RPMI8226 (cell line): ENCODE data around the gene OR6J1.
"Not testable (repeated sequence)": the region's sequence is repeated elsewhere in the genome, so short reads cannot be mapped to it uniquely, and the experiment has no call there.

Experiments
- DNase-seq: peaks from one replicate; pipeline ENCODE4 v3.0.0-alpha.2; 2015

The OR6J1 gene

DNA sequence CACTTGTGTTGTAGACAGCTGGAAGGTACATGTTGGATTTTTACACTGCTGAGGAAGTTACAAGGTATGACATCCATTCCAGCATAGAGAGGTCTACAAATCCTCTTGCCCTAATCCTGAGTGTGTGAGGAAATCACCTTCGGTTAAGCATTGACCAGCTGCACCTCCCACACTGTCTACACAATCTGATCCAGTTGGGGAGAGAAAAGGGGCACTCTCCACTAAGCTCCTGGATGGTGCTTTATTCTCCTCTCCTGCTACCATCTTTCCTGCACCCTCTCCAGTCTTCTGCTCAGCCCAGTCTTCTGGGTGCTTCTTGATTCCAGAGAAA lies at the start of gene OR6J1:
OR6J1 (minus strand) TSS at position 48 of the 331 bp plus-strand sequence. CDS start 9,541 bp downstream, outside the sequence.
- DNase-seq = no peak

DNA sequence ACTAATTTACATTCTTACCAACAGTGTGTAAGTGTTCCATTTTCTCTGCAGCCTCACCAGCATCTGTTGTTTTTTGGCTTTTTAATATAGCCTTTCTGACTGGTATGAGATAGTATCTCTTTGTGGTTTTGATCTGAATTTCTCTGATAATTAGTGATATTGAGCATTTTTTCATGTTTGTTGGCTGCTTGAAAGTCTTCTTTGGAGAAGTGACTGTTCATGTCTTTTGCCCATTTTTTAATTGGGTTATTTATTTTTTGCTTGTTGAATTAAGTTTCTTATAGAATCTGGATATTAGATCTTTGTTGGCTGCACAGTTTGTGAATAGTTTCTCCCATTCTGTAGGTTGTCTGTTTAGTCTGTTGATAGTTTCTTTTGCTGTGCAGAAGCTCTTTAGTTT lies 48.0 kb upstream of the OR6J1 start:
- DNase-seq = no peak

DNA sequence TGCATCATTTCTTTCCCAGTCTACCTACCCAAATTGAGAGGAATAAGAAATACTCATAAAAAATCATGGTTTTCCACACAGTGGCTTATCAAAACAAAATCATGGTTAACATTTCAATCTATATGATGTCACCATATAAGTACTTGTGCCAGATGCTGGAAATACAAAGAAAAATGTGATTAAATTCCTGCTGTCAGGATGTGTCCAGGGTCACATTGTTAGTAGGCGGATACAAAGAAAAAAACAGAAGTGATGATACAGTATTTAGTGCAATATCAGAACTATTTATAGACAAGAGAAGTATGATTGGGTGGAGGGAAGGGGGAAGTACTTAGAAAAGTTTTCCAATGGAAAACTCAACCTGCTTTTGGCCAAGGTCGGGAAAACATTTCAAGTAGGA lies 47.0 kb upstream of the OR6J1 start:
- no peak for DNase-seq

DNA sequence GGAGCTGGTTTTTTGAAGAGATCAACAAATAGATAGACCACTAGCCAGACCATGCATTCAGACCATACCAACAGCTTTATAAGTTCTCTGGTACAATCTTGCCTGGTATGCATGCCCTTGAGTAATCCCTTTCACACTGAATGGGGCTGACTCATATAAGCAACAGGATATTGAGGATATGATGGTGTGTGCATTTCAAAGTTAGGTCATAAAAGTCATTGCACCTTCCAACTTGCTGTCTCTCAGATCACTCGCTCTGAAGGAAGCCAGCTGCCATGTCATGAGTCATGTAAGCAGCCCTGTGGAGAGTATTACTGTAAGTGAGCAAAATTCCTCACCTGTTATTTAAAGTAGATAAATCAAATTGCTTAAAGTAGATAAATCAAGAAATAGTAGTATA lies 45.0 kb upstream of the OR6J1 start:
- DNase-seq = no peak

DNA sequence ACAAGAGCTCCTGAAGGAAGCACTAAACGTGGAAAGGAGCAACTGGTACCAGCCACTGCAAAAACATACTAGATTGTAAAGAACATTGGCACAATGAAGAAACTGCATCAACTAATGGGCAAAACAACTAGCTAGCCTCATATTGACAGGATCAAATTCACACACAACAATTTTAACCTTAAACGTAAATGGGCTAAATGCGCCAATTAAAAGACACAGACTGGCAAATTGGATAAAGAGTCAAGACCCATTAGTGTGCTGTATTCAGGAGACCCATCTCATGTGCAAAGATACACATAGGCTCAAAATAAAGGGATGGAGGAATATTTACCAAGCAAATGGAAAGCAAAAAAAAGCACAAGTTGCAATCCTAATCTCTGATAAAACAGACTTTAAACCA lies 43.8 kb upstream of the OR6J1 start:
- not testable (repeated sequence) for DNase-seq

DNA sequence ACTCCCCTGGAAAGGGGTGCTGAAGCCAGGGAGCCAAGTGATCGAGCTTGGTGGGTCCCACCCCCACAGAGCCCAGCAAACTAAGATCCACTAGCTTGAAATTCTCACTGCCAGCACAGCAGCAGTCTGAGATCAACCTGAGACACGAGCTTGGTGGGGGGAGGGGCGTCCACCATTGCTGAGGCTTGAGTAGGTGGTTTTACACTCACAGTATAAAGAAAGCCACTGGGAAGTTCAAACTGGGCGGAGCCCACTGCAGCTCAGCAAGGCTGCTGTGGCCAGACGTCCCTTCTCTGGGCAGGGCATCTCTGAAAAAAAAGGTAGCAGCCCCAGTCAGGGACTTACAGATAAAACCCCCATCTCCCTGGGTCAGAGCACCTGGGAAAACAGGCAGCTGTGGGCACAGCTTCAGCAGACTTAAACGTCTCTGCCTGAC lies 42.0 kb upstream of the OR6J1 start:
- DNase-seq = not testable (repeated sequence)

DNA sequence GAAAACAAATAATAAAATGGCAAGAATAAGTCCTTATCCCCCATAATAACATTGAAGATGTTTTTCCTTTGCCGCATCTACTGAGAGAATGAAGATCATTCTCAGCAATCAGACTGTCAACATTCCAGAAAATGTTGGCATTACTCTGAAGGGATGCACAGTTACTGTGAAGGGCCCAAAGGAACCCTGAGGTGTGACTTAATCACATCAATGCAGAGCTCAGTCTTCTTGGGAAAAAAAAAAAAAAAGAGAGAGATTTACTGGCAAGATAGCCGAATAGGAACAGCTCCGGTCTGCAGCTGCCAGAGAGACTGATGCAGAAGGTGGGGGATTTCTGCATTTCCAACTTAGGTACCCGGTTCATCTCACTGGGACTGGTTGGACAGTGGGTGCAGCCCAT lies 41.3 kb upstream of the OR6J1 start:
- DNase-seq = no peak

DNA sequence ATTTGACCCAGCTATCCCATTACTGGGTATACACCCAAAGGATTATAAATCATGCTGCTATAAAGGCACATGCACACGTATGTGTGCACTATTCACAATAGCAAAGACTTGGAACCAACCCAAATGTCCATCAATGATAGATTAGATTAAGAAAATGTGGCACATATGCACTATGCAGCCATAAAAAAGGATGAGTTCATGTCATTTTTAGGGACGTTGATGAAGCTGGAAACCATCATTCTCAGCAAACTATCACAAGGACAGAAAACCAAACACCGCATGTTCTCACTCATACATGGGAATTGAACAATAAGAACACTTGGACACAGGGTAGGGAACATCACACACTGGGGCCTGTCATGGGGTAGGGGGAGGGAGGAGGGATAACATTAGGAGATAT lies 39.3 kb upstream of the OR6J1 start:
- not testable (repeated sequence) for DNase-seq

DNA sequence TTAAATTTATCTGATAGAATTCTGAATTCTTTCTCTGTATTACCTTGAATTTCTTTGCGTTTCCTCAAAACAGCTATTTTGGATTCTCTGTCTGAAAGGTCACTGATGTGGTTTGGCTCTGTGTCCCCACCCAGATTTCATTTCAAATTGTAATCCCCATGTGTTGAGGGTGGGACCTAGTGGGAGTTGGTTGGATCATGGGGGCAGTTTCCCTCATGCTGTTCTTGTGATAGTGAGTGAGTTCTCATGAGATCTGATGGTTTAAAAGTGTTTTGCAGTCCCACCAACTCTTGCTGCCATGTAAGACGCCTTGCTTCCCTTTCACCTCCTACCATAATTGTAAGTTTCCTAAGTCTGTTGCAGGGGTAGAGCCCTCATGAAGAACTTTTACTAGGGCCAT lies 34.1 kb upstream of the OR6J1 start:
- DNase-seq = no peak

DNA sequence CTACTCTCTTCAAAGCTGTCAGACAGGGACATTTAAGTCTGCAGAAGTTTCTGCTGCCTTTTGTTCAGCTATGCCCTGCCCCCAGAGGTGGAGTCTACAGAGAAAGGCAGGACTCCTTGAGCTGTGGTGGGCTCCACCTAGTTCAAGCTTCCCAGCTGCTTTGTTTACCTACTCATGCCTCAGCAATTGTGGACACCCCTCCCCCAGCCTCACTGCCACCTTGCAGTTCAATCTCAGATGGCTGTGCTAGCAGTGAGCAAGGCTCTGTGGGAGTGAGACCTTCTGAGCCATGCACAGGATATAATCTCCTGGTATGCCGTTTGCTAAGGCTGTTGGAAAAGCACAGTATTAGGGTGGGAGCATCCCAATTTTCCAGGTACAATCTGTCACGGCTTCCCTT lies 33.4 kb upstream of the OR6J1 start:
- not testable (repeated sequence) for DNase-seq

DNA sequence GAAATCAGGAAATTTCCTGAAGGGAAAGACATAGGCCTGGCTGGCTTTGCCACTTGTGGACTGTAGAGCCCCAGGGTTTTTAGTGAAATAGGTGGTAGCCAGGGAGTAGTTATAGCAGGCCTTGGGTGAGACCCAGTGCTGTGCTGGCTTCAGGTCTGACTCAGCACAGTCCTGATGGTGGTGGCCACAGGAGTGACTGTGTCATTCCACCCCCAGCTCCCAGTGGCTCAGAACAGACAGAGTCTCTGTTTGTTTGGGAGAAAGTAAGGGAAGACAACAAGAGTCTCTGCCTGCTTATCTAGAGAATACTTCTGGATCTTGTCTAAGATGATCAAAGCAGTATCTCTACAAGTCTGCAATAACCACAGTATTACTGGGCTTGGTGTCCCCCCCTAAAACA lies 27.5 kb upstream of the OR6J1 start:
- DNase-seq = no peak

DNA sequence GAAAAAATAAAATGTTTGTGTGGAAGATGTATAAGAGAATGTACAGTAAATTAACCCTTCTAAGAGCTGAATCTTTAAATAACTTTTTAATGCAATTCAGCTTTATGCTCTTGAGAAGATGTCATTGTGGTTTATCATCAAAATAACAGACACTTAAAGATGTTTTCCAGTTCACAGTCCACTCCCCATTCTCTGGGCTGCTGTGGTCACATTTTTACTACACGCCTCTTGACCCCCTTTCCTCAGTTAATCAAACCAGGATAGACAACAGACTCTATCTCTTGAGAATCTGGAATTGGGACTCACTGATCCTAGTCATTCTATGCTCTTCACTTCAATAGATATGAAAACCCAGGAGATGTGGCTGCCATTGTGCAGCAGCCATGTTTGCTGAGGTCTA lies 24.7 kb upstream of the OR6J1 start:
- no peak for DNase-seq

DNA sequence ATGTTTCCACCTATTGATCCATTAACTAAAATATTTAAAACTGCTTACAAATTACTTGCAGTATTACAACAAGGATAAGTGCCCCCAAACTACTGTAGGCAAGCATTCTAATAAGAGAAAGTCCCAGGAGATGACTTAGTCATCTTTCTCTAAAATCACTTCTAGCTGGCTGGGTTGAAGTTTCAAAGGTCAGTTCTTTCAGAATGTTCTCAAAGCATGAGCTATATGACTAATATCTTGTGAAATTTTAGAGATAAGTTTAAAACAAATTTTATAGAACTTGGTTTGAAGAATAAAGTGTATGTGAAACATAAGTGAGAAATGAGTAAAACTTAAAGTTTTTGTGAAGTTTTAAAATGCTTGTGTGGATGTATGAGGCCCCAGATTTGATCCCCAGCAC lies 24.3 kb upstream of the OR6J1 start:
- no peak for DNase-seq

DNA sequence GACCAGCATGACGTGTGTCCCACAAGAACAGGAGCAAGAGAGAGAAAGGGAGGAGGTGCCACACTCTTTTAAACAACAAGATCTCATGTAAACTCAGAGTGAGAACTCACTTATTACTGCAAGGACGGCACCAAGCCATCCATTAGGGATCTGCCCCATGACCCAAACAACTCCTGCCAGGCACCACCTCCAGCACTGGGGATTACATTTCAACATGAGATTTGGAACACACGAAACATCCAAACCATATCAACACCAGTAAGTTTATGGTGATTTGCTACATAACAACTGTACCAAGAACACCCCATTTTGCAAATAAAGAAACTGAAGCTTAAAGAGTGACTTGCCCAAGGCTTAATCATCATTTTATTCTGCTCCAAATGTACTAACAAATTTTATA lies 23.7 kb upstream of the OR6J1 start:
- no peak for DNase-seq

DNA sequence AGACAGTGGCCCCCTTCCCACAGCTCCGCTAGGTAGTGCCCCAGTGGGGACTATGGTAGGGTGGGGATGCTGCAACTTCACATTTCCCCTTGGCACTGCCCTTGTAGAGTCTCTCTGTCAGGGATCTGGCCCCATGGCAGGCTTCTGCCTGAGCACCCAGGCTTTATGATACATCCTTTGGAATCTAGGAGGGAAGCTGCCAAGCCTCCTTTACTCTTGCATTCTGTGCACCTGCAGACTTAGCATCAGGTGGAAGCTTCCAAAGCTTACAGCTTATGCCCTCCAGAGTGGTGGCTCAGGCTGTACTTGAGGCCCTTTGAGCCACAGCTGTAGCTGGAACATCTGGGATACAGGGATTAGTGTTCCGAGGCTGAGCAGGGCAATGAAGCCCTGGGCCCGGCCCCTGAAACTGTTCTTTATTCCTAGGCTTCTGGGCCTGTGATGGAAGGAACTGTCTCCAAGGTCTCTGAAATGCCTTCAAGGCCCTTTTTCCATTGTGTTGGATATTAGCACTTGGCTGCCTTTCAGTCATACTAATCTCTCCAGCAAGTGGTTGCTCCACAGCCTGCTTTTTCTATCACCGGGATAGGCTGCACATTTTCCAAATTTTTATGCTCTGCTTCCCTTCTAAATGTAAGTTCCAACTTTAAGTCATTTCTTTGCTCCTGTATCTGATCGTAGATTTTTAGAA lies 22.2 kb upstream of the OR6J1 start:
- DNase-seq = no peak

DNA sequence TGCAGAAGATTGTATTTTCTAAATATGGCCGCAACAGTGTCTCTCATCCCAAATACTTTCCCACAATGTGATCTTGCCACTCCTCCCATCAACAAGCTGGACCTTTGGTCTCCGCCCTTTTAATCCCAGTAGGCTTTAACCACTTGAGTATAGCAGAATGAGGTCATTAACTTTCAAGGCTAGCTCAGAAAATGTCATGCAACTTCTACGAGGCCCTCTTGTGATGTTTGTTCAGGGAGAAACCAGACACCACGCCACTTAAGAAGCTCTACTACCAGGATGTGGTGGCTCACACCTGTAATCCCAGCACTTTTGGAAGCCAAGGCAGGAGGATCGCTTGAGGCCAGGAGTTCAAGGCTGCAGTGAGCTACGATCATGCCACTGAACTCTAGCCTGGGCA lies 20.1 kb upstream of the OR6J1 start:
- no peak for DNase-seq

DNA sequence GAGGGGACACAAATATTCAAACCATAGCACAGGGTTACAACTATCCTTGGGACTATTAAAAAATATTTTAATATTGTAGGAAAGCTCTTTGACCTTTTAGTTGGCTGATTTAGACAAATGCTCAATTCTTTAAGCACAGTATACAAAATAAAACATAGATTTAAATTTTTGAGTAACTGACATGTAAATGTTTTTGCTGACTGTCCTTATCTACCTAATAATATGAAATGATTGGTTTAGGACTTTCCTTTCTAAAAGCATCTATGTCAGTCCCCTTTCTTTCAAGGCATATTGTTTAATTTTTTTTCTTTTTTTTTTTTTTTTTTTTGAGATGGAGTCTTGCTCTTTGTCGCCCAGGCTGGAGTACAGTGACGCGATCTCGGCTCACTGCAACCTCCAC lies 16.5 kb upstream of the OR6J1 start:
- DNase-seq = no peak

DNA sequence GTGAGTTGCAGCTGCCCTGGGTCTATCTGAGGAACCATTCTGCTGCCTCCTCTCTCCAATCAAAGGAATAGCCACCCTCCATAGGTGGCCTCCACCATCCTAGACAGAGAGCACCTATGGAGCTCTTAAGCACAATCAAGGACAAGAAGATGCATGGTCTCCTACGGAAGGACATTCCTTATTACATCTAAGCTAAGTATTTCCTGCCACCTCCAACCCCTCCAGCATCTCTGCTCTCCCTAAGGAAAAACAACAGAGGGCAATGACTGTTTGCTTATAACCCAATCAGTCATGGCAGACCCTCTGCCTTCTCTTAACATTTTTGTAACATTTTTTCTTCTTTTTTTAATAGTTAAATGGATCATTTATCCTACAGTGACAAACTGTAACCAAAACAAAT lies 14.8 kb upstream of the OR6J1 start:
- DNase-seq = no peak

DNA sequence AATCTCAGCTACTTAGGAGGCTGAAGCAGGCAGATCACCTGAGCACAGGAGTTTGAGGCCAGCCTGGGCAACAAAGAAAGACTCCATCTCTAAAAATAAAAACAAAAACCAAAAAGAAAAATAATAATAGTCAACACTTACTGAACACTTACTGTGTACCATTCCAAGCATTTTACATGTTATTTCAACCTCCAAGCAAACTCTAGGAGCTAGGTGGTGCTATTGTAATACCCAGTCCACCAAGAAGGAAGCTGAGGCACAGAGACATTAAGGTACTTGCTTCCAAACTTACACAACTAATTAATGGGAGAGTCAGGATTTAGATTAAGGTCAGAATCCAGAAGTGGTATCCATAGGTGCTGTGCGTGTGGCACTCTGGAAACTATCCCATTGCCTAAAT lies 13.7 kb upstream of the OR6J1 start:
- no peak for DNase-seq

DNA sequence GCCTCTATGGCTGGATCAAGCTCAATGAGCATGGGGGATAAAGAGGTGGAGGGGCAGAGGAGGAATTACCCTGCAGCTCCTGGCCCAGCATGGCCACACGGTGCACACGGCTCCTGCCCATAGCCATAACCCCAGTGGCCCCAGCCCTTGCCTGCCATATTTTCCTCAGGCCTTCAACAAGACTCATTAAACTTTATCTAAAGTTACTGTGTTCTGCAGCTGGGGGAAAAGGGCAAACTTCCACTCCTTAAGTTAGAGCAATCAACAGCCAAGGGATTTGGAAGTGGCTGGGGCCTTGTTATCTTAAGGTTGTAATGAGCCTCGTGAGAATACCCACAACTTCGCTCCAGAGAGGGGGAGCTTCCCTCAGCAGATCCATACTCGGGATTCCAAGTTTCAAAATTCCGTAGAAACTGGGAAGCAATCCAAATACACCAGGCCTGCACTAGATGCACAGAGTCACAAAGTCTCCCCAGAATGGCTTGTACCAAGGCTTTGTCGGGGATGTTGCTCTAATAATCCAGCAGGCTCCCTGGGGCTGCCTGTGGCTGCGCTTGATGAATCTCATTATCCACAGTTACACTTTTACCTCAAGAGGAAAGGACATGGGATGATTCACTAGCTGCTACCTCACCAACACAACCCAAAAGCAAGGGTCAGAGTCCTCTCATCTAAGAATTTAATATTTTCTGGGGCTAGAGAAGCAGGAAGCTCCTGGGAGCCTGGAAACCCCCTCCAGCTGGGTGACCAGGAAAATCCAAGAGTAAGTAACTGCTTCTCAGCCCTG lies 13.0 kb upstream of the OR6J1 start:
- DNase-seq = no peak

DNA sequence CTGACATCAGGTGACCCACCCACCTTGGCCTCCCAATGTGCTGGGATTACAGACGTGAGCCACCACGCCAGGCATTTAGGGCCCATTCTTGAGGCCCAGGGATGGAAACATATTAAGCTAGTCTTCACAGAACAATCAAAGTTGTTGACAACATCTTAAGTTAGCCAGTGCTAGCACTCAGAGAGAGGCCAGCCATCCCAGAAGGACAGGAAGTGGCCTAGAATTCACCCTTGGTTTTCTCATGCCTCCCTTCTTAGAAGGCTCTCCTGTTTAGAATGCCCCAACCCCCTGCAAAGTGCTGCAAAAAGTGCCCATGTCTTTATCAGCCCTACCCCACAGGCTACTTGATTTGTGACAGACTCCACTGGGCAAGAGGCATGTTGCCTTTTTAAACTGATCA lies 12.1 kb upstream of the OR6J1 start:
- DNase-seq = no peak

DNA sequence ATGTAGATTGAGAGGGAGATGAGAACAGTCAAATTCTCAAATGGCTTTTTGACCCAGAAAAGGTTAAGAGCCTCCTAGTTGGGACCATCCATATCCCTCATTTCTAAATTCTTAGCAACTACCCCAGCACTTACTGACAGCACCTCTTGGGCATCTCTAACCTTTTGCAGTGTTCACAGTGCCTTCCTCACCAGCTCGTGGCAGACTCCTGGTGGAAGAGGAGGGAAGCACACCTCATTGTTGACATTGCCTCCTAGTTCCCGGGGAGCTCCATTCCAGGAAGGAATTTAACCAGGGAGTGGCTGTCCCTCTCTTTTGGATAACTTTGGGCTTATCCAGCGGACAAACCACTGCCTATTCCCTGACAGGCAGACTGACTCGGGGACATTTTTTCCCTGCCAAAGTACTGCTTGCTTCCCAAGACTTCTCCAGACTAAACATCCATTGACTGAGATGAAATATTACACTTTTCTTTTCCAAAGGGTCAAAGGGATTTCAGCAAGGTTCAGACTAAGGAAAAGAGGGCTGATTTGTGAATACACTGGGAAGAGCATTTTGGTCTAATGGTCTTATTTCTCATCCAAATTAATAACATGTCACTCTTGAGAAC lies 9.0 kb upstream of the OR6J1 start:
- peak; percentile 60 for DNase-seq

DNA sequence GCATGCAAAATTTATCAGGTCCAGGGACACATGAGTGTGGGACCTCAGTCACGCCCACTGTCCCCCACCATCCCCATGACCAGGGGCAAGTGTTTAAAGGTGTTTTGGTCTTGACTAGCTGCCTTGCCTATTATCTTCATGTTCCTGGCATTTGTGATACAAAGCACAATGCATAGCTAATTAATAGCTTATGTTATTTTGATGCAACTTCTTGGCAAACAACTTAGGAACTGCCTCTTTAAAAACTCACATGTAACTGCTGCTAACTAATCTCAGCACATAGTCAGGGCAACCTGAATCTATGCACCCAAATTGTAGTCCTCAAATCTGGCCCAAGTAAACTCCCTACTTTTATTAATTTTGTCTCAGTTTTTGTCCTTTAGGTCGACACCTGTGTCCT lies 7.4 kb upstream of the OR6J1 start:
- no peak for DNase-seq

DNA sequence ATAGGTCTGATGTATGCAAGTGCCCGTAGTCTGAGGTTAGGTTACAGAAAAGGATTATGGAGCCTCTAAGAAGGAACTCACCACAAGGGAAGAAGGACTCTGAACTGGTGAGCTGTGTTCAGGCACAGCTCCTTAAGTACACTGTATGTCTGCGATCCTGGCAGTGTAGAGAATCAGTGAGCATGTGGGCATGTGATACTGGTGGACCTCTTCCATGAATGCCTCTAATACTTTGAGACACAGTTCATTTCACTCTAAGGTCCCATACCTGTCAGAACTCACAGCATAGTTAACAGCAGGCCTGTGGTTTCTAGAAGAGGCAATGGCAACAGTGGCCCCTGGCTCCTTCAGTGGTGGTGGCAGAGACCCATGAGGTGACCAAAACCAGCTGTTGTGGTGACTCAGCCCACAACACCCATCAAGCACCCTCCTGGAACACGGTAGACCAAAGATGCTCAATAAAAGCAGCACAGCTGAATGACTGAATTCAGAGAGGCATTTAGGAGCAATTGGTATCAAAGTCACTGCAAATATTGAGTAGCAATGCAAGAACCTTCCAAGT lies 6.9 kb upstream of the OR6J1 start:
- no peak for DNase-seq
